ENCODE measurements around the gene CD34.

GRCh38 chr1:207913951-207914350 lies 3.0 kb upstream of the CD34 start:
- TF ChIP-seq POLR2A (IDR thresholded peaks at IDR 0.05; ENCODE audit: extremely low read depth, insufficient read length) (no peak), CTCF (IDR thresholded peaks at IDR 0.05; ENCODE audit: low read depth, low read length) (no peak), MAX (IDR thresholded peaks at IDR 0.05; ENCODE audit: low read depth, low read length) (no peak)

Data from NB4 (cell line).